Measurements from ENCODE around the gene PREX1.

DNA sequence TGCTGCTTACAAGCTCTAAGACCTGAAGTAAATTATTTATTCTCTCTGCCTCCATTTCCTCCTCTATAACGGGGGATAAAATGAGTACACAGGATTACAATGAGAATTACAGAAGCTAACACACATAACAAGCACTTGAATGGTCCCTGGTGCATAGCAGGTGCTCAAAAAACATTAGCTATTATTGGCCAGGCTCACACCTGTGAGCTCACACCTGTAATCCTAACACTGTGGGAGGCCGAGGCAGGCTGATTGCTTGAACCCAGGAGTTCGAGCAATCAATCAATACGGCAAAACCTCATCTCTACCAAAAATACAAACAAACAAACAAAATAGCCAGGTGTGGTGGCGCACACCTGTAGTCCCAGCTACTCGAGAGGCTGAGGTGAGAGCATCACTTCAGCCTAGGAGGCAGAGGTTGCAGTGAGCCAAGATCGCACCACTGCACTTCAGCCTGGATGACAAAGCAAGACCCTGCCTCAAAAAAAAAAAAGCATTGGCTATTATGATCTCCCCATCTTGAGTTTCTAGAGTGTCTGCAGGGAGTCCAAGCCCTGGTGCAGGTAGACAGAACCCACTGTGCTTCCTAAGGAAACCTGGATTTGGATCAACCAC is 68.1 kb downstream of the PREX1 start:
- TF ChIP-seq CTCF (IDR thresholded peaks at IDR 0.05): no peak
- TF ChIP-seq POLR2A (IDR thresholded peaks at IDR 0.05): no peak
